ENCODE results near the gene ULK4.
"Not testable (repeated sequence)": the region's sequence is repeated elsewhere in the genome, so short reads cannot be mapped to it uniquely, and the experiment has no call there.

The ULK4 gene

GRCh38 chr3:41715376-41715775 lies 246.5 kb downstream of the ULK4 start:
- no peak overlapping the region for H3K4me3 ChIP-seq (ENCODE audit: low read length)
- DNase-seq (ENCODE audit: low read depth), result no peak
- TF ChIP-seq CTCF (conservative IDR thresholded peaks at IDR 0.05; ENCODE audit: low read length), result no peak

GRCh38 chr3:41711651-41712050 lies 250.3 kb downstream of the ULK4 start:
- no peak overlapping the region for H3K4me3 ChIP-seq (ENCODE audit: low read length)
- no peak for TF ChIP-seq CTCF (conservative IDR thresholded peaks at IDR 0.05; ENCODE audit: low read length)
- peak; percentile 78 for DNase-seq (ENCODE audit: low read depth)

- peak; percentile 87 for DNase-seq (ENCODE audit: low read depth)
- no peak for TF ChIP-seq CTCF (conservative IDR thresholded peaks at IDR 0.05; ENCODE audit: low read length)
- no peak overlapping the region for H3K4me3 ChIP-seq (ENCODE audit: low read length)
Observed at GRCh38 chr3:41710646-41711388, 251.1 kb downstream of the ULK4 start.

GRCh38 chr3:41709213-41709612 lies 252.7 kb downstream of the ULK4 start:
- not testable (repeated sequence) for DNase-seq (ENCODE audit: low read depth); H3K4me3 ChIP-seq (ENCODE audit: low read length)

GRCh38 chr3:41708176-41708575 lies 253.7 kb downstream of the ULK4 start:
- no peak for DNase-seq (ENCODE audit: low read depth)
- TF ChIP-seq CTCF (conservative IDR thresholded peaks at IDR 0.05; ENCODE audit: low read length), result no peak
- H3K4me3 ChIP-seq (ENCODE audit: low read length), result no peak overlapping the region

- TF ChIP-seq CTCF (conservative IDR thresholded peaks at IDR 0.05; ENCODE audit: low read length), result no peak
- H3K4me3 ChIP-seq (ENCODE audit: low read length), result no peak overlapping the region
Observed at GRCh38 chr3:41705893-41706292, 256.0 kb downstream of the ULK4 start.

GRCh38 chr3:41701191-41701698 lies 260.7 kb downstream of the ULK4 start:
- no peak for DNase-seq (ENCODE audit: low read depth)
- no peak for TF ChIP-seq CTCF (conservative IDR thresholded peaks at IDR 0.05; ENCODE audit: low read length)
- no peak overlapping the region for H3K4me3 ChIP-seq (ENCODE audit: low read length)

More at GRCh38 chr3:41705893-41706292, 256.0 kb downstream of the ULK4 start:
- no peak for DNase-seq (ENCODE audit: low read depth)

Measured in AG10803 (cell line).